Mesenchymal stem cell (in vitro differentiated cells and primary cell): ENCODE measurements around the gene STK32B.

Source experiments
- DNase-seq: peaks from one replicate; pipeline ENCODE4 v3.0.0-alpha.2; 2013
- H2AFZ ChIP-seq: one replicate; pipeline ENCODE4 v1.6.1; 2013; ENCODE audit warnings: low read depth, mild to moderate bottlenecking, control low read depth, inconsistent platforms, low read length, moderate library complexity
- H2AK5ac ChIP-seq: 2 replicates; pipeline ENCODE4 v1.6.1; 2013; ENCODE audit warnings: low read length, moderate library complexity, mild to moderate bottlenecking, inconsistent platforms; ENCODE audit not compliant: severe bottlenecking
- H2BK120ac ChIP-seq: one replicate; pipeline ENCODE4 v1.6.1; 2013; ENCODE audit warnings: low read depth, mild to moderate bottlenecking, inconsistent platforms, low read length, moderate library complexity
- H2BK12ac ChIP-seq, 2 experiments: one replicate each; pipeline ENCODE4 v1.6.1; 2013; ENCODE audit warnings: inconsistent platforms in 2 of 2, low read length in 2 of 2, mild to moderate bottlenecking in 2 of 2, moderate library complexity in 2 of 2, control low read depth in 1 of 2
- H2BK15ac ChIP-seq: one replicate; pipeline ENCODE4 v1.6.1; 2013; ENCODE audit warnings: mild to moderate bottlenecking, low read depth, inconsistent platforms; ENCODE audit not compliant: poor library complexity, severe bottlenecking
- H2BK5ac ChIP-seq: 2 replicates; pipeline ENCODE4 v1.6.1; 2013; ENCODE audit warnings: low read depth, mild to moderate bottlenecking, low read length, control low read depth, inconsistent platforms; ENCODE audit not compliant: poor library complexity, severe bottlenecking
- H3K14ac ChIP-seq, 2 experiments: one replicate each; pipeline ENCODE4 v1.6.1; 2013; ENCODE audit warnings: inconsistent platforms in 2 of 2, low read length in 2 of 2, control low read depth in 1 of 2, mild to moderate bottlenecking in 1 of 2, moderate library complexity in 1 of 2
- H3K18ac ChIP-seq, 2 experiments: one replicate each; pipeline ENCODE4 v1.6.1; 2013; ENCODE audit warnings: inconsistent platforms in 2 of 2, low read length in 2 of 2, control low read depth in 1 of 2, low read depth in 1 of 2, mild to moderate bottlenecking in 1 of 2
- H3K23ac ChIP-seq, 2 experiments: one replicate each; pipeline ENCODE4 v1.6.1; 2013; ENCODE audit warnings: inconsistent platforms in 2 of 2, low read length in 2 of 2, mild to moderate bottlenecking in 2 of 2, moderate library complexity in 2 of 2, control low read depth in 1 of 2
- H3K27ac ChIP-seq: 2 replicates; pipeline ENCODE4 v1.5.1; 2013; ENCODE audit warnings: mild to moderate bottlenecking, moderate library complexity, low read length, control low read depth, inconsistent platforms; ENCODE audit not compliant: poor library complexity, severe bottlenecking
- H3K27me3 ChIP-seq, 2 experiments: 2 replicates each; pipeline versions ENCODE4 v1.6.1 to v1.7.0; 2013; ENCODE audit warnings: low read length in 2 of 2, mild to moderate bottlenecking in 2 of 2, moderate library complexity in 2 of 2, control low read depth in 1 of 2, inconsistent platforms in 1 of 2; ENCODE audit not compliant: control insufficient read depth in 1 of 2, insufficient read depth in 1 of 2
- H3K36me3 ChIP-seq, 2 experiments: 2 replicates each; pipeline versions ENCODE4 v1.6.1 to v1.7.0; 2013; ENCODE audit warnings: low read length in 2 of 2, control low read depth in 1 of 2, inconsistent platforms in 1 of 2, low read depth in 1 of 2, mild to moderate bottlenecking in 1 of 2; ENCODE audit not compliant: insufficient read depth in 2 of 2, control insufficient read depth in 1 of 2
- H3K4ac ChIP-seq, 2 experiments: one replicate each; pipeline ENCODE4 v1.6.1; 2013; ENCODE audit warnings: inconsistent platforms in 2 of 2, low read length in 2 of 2, mild to moderate bottlenecking in 2 of 2, moderate library complexity in 2 of 2, control low read depth in 1 of 2, low read depth in 1 of 2
- H3K4me1 ChIP-seq: 2 replicates; pipeline ENCODE4 v1.6.1; 2013; ENCODE audit warnings: low read depth, low read length, control low read depth; ENCODE audit not compliant: control insufficient read depth, insufficient read depth
- H3K4me2 ChIP-seq: 2 replicates; pipeline ENCODE4 v1.6.1; 2013; ENCODE audit warnings: low read length, mild to moderate bottlenecking, inconsistent platforms; ENCODE audit not compliant: poor library complexity, severe bottlenecking
- H3K4me3 ChIP-seq, 2 experiments: 2 replicates each; pipeline versions ENCODE4 v1.5.1 to v1.7.0; 2013; ENCODE audit warnings: low read length in 2 of 2, mild to moderate bottlenecking in 2 of 2, control low read depth in 1 of 2, low read depth in 1 of 2; ENCODE audit not compliant: insufficient read depth in 1 of 2
- H3K79me1 ChIP-seq: replicated peaks from 2 replicates; pipeline ENCODE4 v1.6.1; 2013; ENCODE audit warnings: mild to moderate bottlenecking, control low read depth, low read length, inconsistent platforms; ENCODE audit not compliant: poor library complexity, severe bottlenecking
- H3K9ac ChIP-seq: 2 replicates; pipeline ENCODE4 v1.7.0; 2013; ENCODE audit warnings: mild to moderate bottlenecking, low read length, moderate library complexity
- H3K9me3 ChIP-seq: 2 replicates; pipeline ENCODE4 v1.7.0; 2013; ENCODE audit warnings: mild to moderate bottlenecking, low read length; ENCODE audit not compliant: control insufficient read depth
- H4K8ac ChIP-seq: one replicate; pipeline ENCODE4 v1.6.1; 2013; ENCODE audit warnings: inconsistent platforms, mild to moderate bottlenecking, low read length, moderate library complexity
- H4K91ac ChIP-seq: one replicate; pipeline ENCODE4 v1.6.1; 2013; ENCODE audit warnings: mild to moderate bottlenecking, low read length, inconsistent platforms
- WGBS: methylation state at CpG from one replicate; pipeline ENCODE4 v1.1.7; 2013; ENCODE audit warnings: mixed read lengths; 5-methylcytosine and 5-hydroxymethylcytosine counted together

Gene STK32B

DNA sequence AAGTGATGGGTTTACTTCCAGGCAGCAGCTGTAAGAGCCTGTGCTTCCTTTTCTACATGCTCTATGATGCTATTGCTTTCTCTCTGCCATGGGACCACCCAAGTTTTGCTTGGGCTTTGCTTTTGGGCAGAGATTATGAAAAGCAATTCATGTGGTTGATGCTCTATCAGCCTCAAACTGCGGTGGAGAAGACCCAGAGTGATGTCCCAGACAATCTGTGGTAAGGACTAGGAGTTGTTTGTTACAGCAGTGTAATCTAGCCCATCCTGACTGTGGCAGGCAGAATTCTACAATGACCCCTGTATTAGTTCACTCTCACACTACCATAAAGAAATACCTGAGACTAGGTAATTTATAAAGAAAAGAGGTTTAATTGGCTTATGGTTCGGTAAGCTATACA lies 22.8 kb upstream of the STK32B start:
- Histone ChIP-seq H3K4ac (no peak overlapping the region), H2BK120ac (no peak overlapping the region), H2AFZ (no peak overlapping the region), H3K18ac (no peak overlapping the region), H3K23ac (no peak overlapping the region), H3K9ac (no peak overlapping the region), H3K4me1 (no peaks in the 10 kb centered on the region), H2BK15ac (no peak overlapping the region), H3K4me3 (no peak overlapping the region), H2AK5ac (no peak overlapping the region), H3K36me3 (no peaks in the 10 kb centered on the region), H3K79me1 (no peaks in the 10 kb centered on the region), H4K91ac (no peak overlapping the region), H3K4me2 (no peak overlapping the region), H2BK5ac (no peak overlapping the region), H2BK12ac (no peak overlapping the region), H3K14ac (no peak overlapping the region), H3K9me3 (no peaks in the 10 kb centered on the region), H4K8ac (no peak overlapping the region), H3K27me3 (peaks cover 0 to 12% of the 10 kb centered on the region in 2 experiments), H3K27ac (no peak overlapping the region)
- 63% methylated on average over 2 of the region's 2 CpGs for WGBS
- no peak for DNase-seq

DNA sequence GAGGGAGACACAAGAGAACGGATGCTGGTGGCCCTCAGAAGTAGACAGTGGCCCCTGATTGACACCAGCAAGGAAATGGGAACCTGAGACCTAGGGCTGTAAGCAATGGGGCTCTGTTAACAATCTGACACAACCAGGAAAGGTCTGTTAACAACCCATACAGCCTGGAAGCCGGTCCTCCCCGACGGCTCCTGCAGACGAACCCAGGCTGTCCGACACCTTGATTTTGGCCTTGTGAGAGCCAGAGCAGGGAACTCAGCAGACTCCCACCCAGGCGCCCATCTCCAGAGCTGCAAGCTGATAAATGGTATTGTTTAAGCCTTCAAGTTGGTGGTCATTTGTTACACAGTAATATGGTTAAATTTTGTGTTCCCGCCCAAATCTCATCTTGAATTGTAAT lies 21.8 kb upstream of the STK32B start:
- Histone ChIP-seq H3K4me3 (no peak overlapping the region), H2BK120ac (no peak overlapping the region), H3K18ac (no peak overlapping the region), H3K14ac (no peak overlapping the region), H2AK5ac (no peak overlapping the region), H3K9ac (no peak overlapping the region), H3K9me3 (no peaks in the 10 kb centered on the region), H3K27me3 (peaks cover 0 to 12% of the 10 kb centered on the region in 2 experiments), H4K8ac (no peak overlapping the region), H2BK12ac (no peak overlapping the region), H4K91ac (no peak overlapping the region), H2AFZ (no peak overlapping the region), H2BK15ac (no peak overlapping the region), H3K4me2 (no peak overlapping the region), H3K36me3 (no peaks in the 10 kb centered on the region), H3K4ac (no peak overlapping the region), H3K79me1 (no peaks in the 10 kb centered on the region), H2BK5ac (no peak overlapping the region), H3K27ac (no peak overlapping the region), H3K4me1 (no peaks in the 10 kb centered on the region), H3K23ac (no peak overlapping the region)
- no peak for DNase-seq
- WGBS: 92% methylated on average over 8 of the region's 8 CpGs

DNA sequence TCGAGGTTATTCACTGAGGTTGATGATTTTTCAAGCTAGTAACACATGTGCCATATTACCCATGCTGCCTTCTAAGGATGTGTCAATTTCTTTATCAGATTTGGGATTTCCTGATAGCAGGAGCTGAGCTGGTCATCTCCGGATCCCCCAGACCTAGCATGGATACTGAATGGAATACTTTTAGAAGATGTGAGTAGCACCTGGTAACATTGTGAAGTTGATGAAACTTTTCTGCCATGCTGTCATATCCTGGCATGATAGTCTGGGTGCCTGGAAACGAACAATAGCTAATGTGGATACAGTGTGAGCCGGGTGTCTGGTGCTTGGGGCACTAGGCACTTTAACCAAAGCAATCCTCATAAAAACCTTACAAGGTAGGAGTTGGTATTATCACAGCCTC lies 21.1 kb upstream of the STK32B start:
- Histone ChIP-seq H3K4me1 (no peaks in the 10 kb centered on the region), H2BK5ac (no peak overlapping the region), H2AFZ (no peak overlapping the region), H3K9me3 (no peaks in the 10 kb centered on the region), H2BK120ac (no peak overlapping the region), H3K27me3 (peaks cover 0 to 12% of the 10 kb centered on the region in 2 experiments), H3K18ac (no peak overlapping the region), H2AK5ac (no peak overlapping the region), H3K36me3 (no peaks in the 10 kb centered on the region), H3K9ac (no peak overlapping the region), H3K23ac (no peak overlapping the region), H3K4me3 (no peak overlapping the region), H2BK12ac (no peak overlapping the region), H3K14ac (no peak overlapping the region), H2BK15ac (no peak overlapping the region), H3K4me2 (no peak overlapping the region), H3K4ac (no peak overlapping the region), H3K79me1 (no peaks in the 10 kb centered on the region), H4K8ac (no peak overlapping the region), H3K27ac (no peak overlapping the region), H4K91ac (no peak overlapping the region)
- WGBS: 84% methylated on average over 3 of the region's 4 CpGs
- DNase-seq: no peak

DNA sequence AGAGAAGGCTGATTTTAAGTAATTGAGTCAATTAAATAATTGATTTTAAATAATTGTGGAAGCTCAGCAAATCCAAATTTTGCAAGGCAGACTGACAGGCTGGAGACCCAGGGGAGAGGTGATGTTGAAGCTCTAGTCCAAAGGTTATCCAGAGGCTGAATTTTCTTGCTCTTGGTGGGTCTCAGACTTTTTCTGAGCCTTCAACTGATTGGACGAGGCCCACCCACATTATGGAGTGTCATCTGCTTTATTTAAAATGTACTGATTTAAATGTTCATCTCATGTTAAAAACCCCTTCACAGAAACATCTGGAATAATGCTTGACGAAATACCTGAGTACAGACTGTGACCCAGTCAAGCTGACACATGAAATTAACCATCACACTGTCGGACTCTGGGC lies 20.4 kb upstream of the STK32B start:
- no peak overlapping the region for H3K18ac ChIP-seq
- no peak overlapping the region for H2BK12ac ChIP-seq
- no peak overlapping the region for H3K9ac ChIP-seq
- no peak overlapping the region for H2BK5ac ChIP-seq
- no peak overlapping the region for H2BK120ac ChIP-seq
- H2BK15ac ChIP-seq: no peak overlapping the region
- no peaks in the 10 kb centered on the region for H3K36me3 ChIP-seq
- no peak for DNase-seq
- H2AFZ ChIP-seq: no peak overlapping the region
- no peak overlapping the region for H3K14ac ChIP-seq
- no peaks in the 10 kb centered on the region for H3K79me1 ChIP-seq
- H4K91ac ChIP-seq: no peak overlapping the region
- H3K4me1 ChIP-seq: peaks cover 1% of the 10 kb centered on the region
- no peak overlapping the region for H3K4me2 ChIP-seq
- no peak overlapping the region for H3K27ac ChIP-seq
- no peak overlapping the region for H3K4ac ChIP-seq
- 74% methylated on average over 2 of the region's 3 CpGs for WGBS
- no peak overlapping the region for H2AK5ac ChIP-seq
- H4K8ac ChIP-seq: no peak overlapping the region
- no peaks in the 10 kb centered on the region for H3K9me3 ChIP-seq
- no peak overlapping the region for H3K23ac ChIP-seq
- H3K4me3 ChIP-seq: no peak overlapping the region
- H3K27me3 ChIP-seq: peaks cover 0 to 8% of the 10 kb centered on the region in 2 experiments
